Neural progenitor cell (in vitro differentiated cells): ENCODE results near the gene ANKS3. TPM values are rescaled to one million over a fixed set of nuclear protein-coding genes. Genes with fewer than 3 reads are reported as not detected.

Experiments used
- DNase-seq: peaks from one replicate; pipeline ENCODE4 v3.0.0-alpha.2; 2016; ENCODE audit warnings: low spot score
- H2AFZ ChIP-seq: fragments of 200-600 bp; sonication (generic); replicated peaks from 2 replicates; pipeline ENCODE4 v1.6.1; 2016; ENCODE audit warnings: antibody characterized with exemption
- H3F3A ChIP-seq: fragments of 200-600 bp; sonication (generic); 2 replicates; pipeline ENCODE4 v1.6.1; 2016; ENCODE audit warnings: antibody characterized with exemption, low read depth
- H3K27ac ChIP-seq: fragments of 200-600 bp; sonication (generic); 2 replicates; pipeline ENCODE4 v1.5.1; 2016; ENCODE audit warnings: mild to moderate bottlenecking
- H3K27me3 ChIP-seq: fragments of 200-600 bp; sonication (generic); 2 replicates; pipeline ENCODE4 v1.6.1; 2016; ENCODE audit warnings: mild to moderate bottlenecking, moderate library complexity
- H3K36me3 ChIP-seq: fragments of 200-600 bp; sonication (generic); 2 replicates; pipeline ENCODE4 v1.5.1; 2016
- H3K4me1 ChIP-seq: fragments of 200-600 bp; sonication (generic); 2 replicates; pipeline ENCODE4 v1.6.1; 2016; ENCODE audit warnings: mixed run types
- H3K4me2 ChIP-seq: fragments of 200-600 bp; sonication (generic); 2 replicates; pipeline ENCODE4 v1.6.1; 2016
- H3K4me3 ChIP-seq: fragments of 200-600 bp; sonication (generic); 2 replicates; pipeline ENCODE4 v1.5.1; 2016
- H3K79me2 ChIP-seq: fragments of 200-600 bp; sonication (generic); 2 replicates; pipeline ENCODE4 v1.6.1; 2016; ENCODE audit warnings: low read depth
- H3K9ac ChIP-seq: fragments of 200-600 bp; sonication (generic); 2 replicates; pipeline ENCODE4 v1.6.1; 2016
- H3K9me3 ChIP-seq: fragments of 200-600 bp; sonication (generic); 2 replicates; pipeline ENCODE4 v1.5.1; 2016; ENCODE audit warnings: low read depth
- H4K20me1 ChIP-seq: fragments of 200-600 bp; sonication (generic); 2 replicates; pipeline ENCODE4 v1.6.1; 2016; ENCODE audit warnings: low read depth
- H3K27ac Mint-ChIP-seq: 3 replicates; pipeline ENCODE4 v1.8.0; 2021; ENCODE audit warnings: mixed read lengths
- H3K27me3 Mint-ChIP-seq: 2 replicates; pipeline ENCODE4 v1.8.0; 2022; ENCODE audit warnings: low read depth, mild to moderate bottlenecking, inconsistent platforms, moderate library complexity, mixed read lengths; ENCODE audit not compliant: insufficient read depth
- H3K36me3 Mint-ChIP-seq: 3 replicates; pipeline ENCODE4 v1.8.0; 2021; ENCODE audit warnings: mixed read lengths
- H3K4me1 Mint-ChIP-seq: 3 replicates; pipeline ENCODE4 v1.8.0; 2021; ENCODE audit warnings: mixed read lengths
- H3K4me3 Mint-ChIP-seq: 3 replicates; pipeline ENCODE4 v1.8.0; 2021; ENCODE audit warnings: mild to moderate bottlenecking, moderate library complexity, mixed read lengths
- H3K9me3 Mint-ChIP-seq: 3 replicates; pipeline ENCODE4 v1.8.0; 2020; ENCODE audit warnings: mixed read lengths
- EZH2 ChIP-seq: fragments of 200-600 bp; sonication (generic); IDR thresholded peaks from 2 replicates; pipeline ENCODE4 v1.6.1; 2017; ENCODE audit warnings: antibody characterized with exemption, mild to moderate bottlenecking, moderate library complexity
- EZH2phosphoT487 ChIP-seq: fragments of 200-600 bp; sonication (generic); IDR thresholded peaks from 2 replicates; pipeline ENCODE4 v1.6.1; 2017; ENCODE audit warnings: antibody characterized with exemption
- total RNA-seq: library from RNA; depleted of rRNA; stranded (reverse); fragments of >200 nt; gene quantifications from 2 replicates; pipeline ENCODE4 v1.2.3, GENCODE V29; 2015; ENCODE audit warnings: low replicate concordance
- TF ChIP-seq, protein P1 (sequence below): fragments of 200-600 bp; sonication (generic); IDR thresholded peaks from 2 replicates; pipeline ENCODE4 v1.5.1; 2017; ENCODE audit warnings: antibody characterized with exemption, mild to moderate bottlenecking

The ANKS3 gene
- total RNA-seq, 1 donor from 2014 or later, result 20.6 TPM

DNA sequence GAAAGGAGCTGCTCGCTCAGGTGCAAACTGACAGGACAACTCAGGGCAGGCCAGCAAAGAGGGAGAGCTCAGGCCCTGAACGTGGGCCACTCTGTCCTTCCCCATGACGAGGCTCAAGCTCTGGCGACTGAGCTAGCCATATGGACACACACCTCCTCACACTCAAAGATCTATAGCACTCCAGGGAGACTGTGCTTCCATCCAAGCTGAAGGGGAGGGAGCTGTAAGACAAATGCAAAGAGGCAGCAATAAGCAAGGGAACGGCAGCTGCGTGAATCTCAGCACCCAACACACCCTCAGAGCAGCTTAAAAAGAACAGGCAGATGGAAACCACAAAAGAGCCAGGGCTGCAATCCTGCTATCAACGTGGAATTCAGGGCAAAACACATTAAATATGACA is 27.2 kb downstream of the ANKS3 start:
- DNase-seq, result no peak
- no peak overlapping the region for H3K4me2 ChIP-seq
- H3K9me3 ChIP-seq, result no peaks in the 10 kb centered on the region
- no peak overlapping the region for H2AFZ ChIP-seq
- H3K27me3 Mint-ChIP-seq, result no peaks in the 10 kb centered on the region
- no peaks in the 10 kb centered on the region for H3K27me3 ChIP-seq
- H3K27ac Mint-ChIP-seq, result peak overlapping the region; percentile 39
- H3K36me3 Mint-ChIP-seq, result peaks cover 19% of the 10 kb centered on the region
- no peak overlapping the region for H3K4me3 Mint-ChIP-seq
- no peaks in the 10 kb centered on the region for H3K9me3 Mint-ChIP-seq
- peaks cover 2% of the 10 kb centered on the region for H3K36me3 ChIP-seq
- no peaks in the 10 kb centered on the region for H3K79me2 ChIP-seq
- no peaks in the 10 kb centered on the region for H3K4me1 ChIP-seq
- no peak for TF ChIP-seq EZH2
- TF ChIP-seq EZH2phosphoT487, result no peak
- TF ChIP-seq, protein P1, sequence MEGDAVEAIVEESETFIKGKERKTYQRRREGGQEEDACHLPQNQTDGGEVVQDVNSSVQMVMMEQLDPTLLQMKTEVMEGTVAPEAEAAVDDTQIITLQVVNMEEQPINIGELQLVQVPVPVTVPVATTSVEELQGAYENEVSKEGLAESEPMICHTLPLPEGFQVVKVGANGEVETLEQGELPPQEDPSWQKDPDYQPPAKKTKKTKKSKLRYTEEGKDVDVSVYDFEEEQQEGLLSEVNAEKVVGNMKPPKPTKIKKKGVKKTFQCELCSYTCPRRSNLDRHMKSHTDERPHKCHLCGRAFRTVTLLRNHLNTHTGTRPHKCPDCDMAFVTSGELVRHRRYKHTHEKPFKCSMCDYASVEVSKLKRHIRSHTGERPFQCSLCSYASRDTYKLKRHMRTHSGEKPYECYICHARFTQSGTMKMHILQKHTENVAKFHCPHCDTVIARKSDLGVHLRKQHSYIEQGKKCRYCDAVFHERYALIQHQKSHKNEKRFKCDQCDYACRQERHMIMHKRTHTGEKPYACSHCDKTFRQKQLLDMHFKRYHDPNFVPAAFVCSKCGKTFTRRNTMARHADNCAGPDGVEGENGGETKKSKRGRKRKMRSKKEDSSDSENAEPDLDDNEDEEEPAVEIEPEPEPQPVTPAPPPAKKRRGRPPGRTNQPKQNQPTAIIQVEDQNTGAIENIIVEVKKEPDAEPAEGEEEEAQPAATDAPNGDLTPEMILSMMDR, result no peak
- no peak overlapping the region for H3K27ac ChIP-seq
- H3K4me3 ChIP-seq, result no peak overlapping the region
- H3K9ac ChIP-seq, result no peak overlapping the region
- H3K4me1 Mint-ChIP-seq, result no peaks in the 10 kb centered on the region
- H3F3A ChIP-seq, result no peaks in the 10 kb centered on the region
- no peaks in the 10 kb centered on the region for H4K20me1 ChIP-seq

DNA sequence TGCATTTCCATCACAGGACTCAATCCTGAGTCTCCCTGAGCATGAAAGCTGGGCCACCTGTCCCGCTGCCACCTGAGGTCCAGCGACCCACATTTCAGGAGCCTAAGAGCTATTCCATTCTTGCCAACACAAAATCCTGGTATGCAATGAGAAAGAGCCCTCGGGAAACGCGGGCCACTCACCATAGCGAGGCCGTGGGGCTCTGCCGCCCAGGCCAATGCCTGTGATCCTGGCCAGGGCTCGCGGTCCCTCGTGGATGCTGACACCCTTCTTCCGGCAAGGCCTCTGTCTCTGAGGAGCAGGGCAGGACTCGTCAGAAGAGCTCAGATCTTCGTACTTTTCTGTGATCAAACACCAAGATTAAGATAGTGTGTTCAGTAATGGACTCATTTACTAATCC is 29.2 kb downstream of the ANKS3 start:
- no peak for TF ChIP-seq EZH2
- no peak for TF ChIP-seq EZH2phosphoT487
- TF ChIP-seq, protein P1, result no peak
- Histone ChIP-seq H3K4me3 (no peak overlapping the region), H4K20me1 (no peaks in the 10 kb centered on the region), H3F3A (no peaks in the 10 kb centered on the region), H3K4me1 (no peaks in the 10 kb centered on the region), H3K9me3 (no peaks in the 10 kb centered on the region), H3K9ac (no peak overlapping the region), H3K36me3 (peaks cover 2% of the 10 kb centered on the region), H3K4me2 (no peak overlapping the region), H2AFZ (no peak overlapping the region), H3K27me3 (no peaks in the 10 kb centered on the region), H3K27ac (no peak overlapping the region), H3K79me2 (no peaks in the 10 kb centered on the region)
- Mint-ChIP-seq H3K4me1 (no peaks in the 10 kb centered on the region), H3K27ac (no peak overlapping the region), H3K36me3 (peaks cover 15% of the 10 kb centered on the region), H3K4me3 (no peak overlapping the region), H3K27me3 (no peaks in the 10 kb centered on the region), H3K9me3 (no peaks in the 10 kb centered on the region)
- DNase-seq, result no peak

DNA sequence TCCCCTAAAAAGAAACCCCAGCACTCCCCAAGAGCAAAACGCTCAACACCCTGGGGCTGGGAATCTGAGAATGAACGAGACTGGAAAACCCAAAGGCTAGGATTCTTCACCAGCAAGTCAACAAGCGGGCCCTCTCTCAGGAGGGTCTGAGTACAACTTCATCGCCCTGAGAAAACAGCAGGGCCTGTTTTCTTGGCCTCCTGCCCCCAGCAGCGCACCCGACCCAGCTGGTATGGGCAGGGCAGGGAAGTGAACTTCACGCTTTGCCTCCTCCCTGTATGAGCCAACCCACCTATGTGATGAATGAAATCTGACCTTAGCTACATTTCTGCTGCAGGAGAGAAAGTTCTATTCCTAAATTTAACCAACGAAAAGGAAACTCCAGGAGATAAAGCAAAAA is 29.6 kb downstream of the ANKS3 start:
- H3K79me2 ChIP-seq, result no peaks in the 10 kb centered on the region
- no peak overlapping the region for H3K27ac ChIP-seq
- H3K36me3 ChIP-seq, result peaks cover 2% of the 10 kb centered on the region
- H4K20me1 ChIP-seq, result no peaks in the 10 kb centered on the region
- no peaks in the 10 kb centered on the region for H3K27me3 ChIP-seq
- Mint-ChIP-seq H3K4me3 (no peak overlapping the region), H3K4me1 (no peaks in the 10 kb centered on the region), H3K36me3 (peaks cover 17% of the 10 kb centered on the region), H3K27ac (no peak overlapping the region), H3K9me3 (no peaks in the 10 kb centered on the region), H3K27me3 (no peaks in the 10 kb centered on the region)
- no peak for TF ChIP-seq EZH2
- no peak for TF ChIP-seq EZH2phosphoT487
- TF ChIP-seq, protein P1, result no peak
- no peaks in the 10 kb centered on the region for H3K9me3 ChIP-seq
- H3K9ac ChIP-seq, result no peak overlapping the region
- no peak overlapping the region for H3K4me2 ChIP-seq
- DNase-seq, result no peak
- H3F3A ChIP-seq, result no peaks in the 10 kb centered on the region
- no peaks in the 10 kb centered on the region for H3K4me1 ChIP-seq
- H2AFZ ChIP-seq, result no peak overlapping the region
- no peak overlapping the region for H3K4me3 ChIP-seq
